Right ventricle myocardium inferior (tissue), 1 donor: ENCODE measurements around the gene C17orf107. TPM values are rescaled to one million over a fixed set of nuclear protein-coding genes. Genes with fewer than 3 reads are reported as not detected.
"Not testable (repeated sequence)": the region's sequence is repeated elsewhere in the genome, so short reads cannot be mapped to it uniquely, and the experiment has no call there.

Experiments
- ATAC-seq: fragments of 200-7000 bp; cut with Tn5 transposase; one replicate; pipeline ENCODE4 v1.9.1; 2020; ENCODE audit warnings: mild to moderate bottlenecking, moderate library complexity
- DNase-seq: peaks from one replicate; pipeline ENCODE4 v3.0.0; 2021; ENCODE audit errors: missing footprints
- intact Hi-C: fragments of 100-400 bp; cut with DNase I; formaldehyde crosslinking; loops from one replicate; pipeline ENCODE4 v1.11.0; 2022
- long read RNA-seq: library from polyadenylated mRNA; unstranded; transcript quantifications from one replicate; pipeline ENCODE4 v2.0.0, GENCODE V29; 2021
- total RNA-seq: library from RNA; stranded (reverse); fragmentation: NEBNext Ultra II Directional; extraction: Animal tissue kit (Norgen Biotek cat#: 25700); gene quantifications from one replicate; pipeline ENCODE4 v1.2.1, GENCODE V29; 2021
- donor health status: DM: no; HTN: yes; CAD: no; lungs with severe emphysema.

Gene C17orf107
- total RNA-seq: 0.78 TPM
- long read RNA-seq: 0 reads

DNA sequence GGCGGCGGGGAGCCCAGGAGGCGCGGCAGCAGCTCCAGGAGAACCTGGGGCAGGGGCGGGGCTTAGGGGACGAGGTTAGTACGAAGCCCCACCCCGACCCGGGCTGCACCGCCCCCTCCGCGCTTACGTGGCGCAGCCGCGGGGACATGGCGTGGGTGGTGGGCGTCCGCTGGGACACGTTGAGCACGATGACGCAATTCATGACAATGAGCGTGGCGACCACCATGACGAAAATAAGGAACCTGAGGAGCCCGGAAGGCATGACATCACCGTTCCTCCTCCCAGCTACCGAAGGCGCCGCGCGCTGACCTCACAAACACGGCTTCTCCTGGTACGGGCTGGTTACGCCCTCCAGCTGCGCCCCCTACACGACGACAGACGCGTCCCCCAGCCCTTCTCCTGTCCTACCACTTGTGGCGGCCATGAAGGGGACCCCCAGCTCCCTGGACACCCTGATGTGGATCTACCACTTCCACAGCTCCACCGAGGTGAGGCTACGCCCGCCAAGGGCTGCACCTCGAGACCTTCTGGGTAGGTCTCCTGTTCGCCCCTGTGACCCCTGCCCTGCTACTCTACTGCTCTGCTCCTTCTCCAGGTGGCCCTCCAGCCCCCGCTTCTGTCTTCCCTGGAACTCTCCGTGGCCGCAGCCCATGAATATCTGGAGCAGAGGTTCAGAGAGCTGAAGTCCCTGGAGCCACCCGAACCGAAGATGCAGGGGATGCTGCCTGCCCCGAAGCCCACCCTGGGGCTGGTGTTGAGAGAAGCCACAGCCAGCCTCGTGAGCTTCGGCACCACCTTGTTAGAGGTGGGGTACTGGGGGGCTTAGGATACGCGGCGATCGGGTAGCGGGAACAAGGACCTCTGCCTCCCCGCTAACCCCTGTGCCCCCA, at the start of gene C17orf107:
Gene C17orf107 (plus strand): TSS at position 196 of the 890 bp plus-strand sequence. CDS start 227 bp downstream, at position 423.
- intact Hi-C loops: loop anchor here (10.0 kb wide), 1 partner anchor 55 kb away; no protein-coding TSS in a partner anchor
- DNase-seq (peak; percentile 93), ATAC-seq (peak; percentile 75)

DNA sequence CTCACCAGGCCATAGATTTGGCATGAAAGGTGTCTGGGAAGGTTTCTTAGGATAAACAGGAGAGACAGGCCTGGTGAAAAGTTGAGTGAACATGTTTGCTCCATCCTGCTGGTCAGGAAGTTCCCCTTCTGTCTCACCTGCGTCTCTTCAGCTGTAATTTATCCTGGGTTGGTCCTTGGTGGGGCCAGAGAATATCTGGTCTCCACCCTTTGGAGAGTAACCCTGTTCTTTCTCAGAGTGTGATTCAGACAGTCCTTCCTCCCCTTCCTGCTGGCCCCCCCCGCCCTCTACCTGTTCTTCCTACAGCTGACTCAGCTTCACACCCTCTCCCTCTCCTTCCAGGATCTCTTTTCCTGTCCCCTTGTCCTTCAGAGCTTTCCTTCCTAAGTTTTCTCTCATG, 49.1 kb upstream of the C17orf107 start:
- ATAC-seq (no peak), DNase-seq (no peak)
- intact Hi-C loops: no loop called here

DNA sequence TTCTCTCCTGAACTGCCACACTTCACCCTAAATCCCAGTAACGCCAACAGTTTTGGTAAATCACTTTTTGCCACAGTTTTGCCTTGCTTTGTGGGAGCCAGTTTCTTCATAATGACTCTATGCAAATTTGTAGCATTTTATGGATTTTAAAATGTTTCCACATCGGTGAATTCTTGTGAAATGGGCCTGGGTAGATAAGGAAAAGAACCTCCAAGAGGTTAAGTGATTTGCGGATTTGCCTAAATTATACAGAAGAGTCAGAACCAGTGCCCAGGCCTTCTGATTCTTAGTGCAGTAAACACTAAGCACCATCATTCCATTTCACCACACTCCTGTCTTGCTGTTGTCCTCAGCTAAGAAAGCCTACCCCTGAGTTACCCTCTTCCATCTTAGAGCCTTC, 48.3 kb upstream of the C17orf107 start:
- intact Hi-C loops: no loop called here
- ATAC-seq (no peak), DNase-seq (no peak)

DNA sequence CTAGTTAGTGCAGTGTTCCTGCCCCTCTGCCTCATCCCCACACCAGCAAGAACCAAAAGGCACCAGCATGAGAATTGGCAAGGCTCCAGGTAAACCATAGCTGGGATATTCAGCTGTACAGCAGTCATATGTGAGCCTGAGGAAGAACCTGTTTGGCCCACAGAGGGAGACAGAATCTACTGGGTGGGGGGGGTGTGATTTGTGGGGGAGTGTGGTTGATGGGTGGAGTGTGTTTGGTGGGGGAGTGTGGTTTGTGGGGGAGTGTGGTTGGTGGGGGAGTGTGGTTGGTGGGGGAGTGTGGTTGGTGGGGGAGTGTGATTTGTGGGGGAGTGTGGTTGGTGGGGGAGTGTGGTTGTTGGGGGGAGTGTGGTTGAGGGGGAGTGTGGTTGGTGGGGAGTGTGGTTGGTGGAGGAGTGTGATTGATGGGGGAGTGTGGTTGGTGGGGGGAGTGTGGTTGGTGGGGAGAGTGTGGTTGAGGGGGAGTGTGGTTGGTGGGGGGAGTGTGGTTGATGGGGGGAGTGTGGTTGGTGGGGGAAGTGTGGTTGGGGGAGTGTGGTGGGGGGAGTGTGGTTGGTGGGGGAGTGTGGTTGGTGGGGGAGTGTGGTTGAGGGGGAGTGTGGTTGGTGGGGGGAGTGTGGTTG, 46.6 kb upstream of the C17orf107 start:
- no peak for ATAC-seq
- intact Hi-C loops: no loop called here

DNA sequence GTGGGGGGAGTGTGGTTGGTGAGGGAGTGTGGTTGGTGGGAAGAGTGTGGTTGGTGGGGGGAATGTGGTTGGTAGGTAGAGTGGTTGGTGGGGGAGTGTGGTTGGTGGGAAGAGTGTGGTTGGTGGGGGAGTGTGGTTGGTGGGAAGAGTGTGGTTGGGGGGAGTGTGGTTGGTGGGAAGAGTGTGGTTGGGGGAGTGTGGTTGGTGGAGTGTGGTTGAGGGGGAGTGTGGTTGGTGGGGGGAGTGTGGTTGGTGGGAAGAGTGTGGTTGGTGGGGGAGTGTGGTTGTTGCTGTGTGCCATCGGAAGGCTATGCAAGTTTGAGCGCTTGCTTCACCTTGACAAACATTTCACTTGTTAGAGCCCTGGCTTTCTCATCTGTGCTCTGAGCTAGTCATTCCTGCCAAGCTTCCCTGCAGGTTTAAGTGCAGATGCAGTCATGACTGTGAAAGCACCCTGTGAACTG, 46.1 kb upstream of the C17orf107 start:
- intact Hi-C loops: no loop called here
- no peak for ATAC-seq
- DNase-seq: no peak

More for the DNA sequence above, 46.6 kb upstream of the C17orf107 start:
- DNase-seq: no peak

DNA sequence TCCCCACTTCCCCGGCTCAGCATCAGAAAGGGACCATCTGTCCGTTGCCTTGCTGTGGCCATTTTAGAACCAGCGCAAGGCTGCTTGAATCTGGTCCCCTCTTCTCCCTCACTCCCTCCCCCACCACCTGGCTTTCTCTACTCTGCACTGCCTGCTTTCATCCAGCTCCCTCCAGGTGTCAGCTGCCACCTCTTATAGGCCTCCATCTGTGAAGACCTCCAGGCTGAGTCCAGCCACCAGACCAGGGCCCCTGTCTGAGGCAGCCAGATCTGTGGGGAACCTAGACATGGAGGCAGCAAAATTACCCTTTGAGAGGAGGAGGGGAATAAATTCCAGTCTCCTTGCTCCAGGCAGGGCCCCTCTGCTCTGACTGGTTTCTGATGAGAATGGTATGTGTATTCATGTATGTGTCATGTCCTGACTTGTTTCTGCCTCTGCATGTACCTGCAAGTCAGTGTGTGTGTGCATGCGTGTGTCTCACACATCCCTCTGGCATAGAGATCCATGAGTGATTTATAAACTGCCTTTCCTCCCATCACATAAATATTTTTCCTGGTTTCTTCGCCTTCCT, 45.1 kb upstream of the C17orf107 start:
- ATAC-seq: no peak
- no peak for DNase-seq
- intact Hi-C loops: no loop called here

DNA sequence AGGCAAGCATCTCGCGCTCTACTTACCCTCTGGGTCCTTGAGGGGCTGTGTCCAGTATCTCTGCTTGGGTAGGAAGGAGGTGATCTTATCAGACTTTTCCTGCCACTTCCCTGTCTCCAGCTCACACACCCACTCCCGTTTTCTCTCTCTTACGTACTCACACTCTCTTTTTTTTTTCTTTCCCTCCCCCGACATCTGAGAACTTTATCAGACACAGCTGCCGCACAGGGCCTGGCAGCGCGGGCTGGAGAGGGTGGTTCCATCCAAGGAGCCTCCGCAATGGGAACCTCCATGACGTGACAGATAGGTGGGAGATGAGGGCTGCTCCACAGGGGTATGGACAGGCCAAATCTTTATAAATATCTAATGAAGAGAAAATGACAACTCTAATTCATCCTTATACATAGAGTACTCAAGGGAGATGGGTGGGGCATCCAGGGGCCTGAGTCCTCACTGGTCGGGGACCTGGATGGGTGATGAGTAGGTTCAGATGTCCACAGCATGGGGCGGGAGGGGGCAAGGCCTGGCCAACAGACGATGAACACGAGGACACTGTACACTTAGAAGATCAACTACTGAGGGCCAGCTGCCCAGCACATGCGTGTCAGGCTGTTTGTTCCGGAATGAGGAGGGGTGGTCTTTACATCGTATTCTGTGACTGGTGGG, 42.9 kb upstream of the C17orf107 start:
- intact Hi-C loops: no loop called here

DNA sequence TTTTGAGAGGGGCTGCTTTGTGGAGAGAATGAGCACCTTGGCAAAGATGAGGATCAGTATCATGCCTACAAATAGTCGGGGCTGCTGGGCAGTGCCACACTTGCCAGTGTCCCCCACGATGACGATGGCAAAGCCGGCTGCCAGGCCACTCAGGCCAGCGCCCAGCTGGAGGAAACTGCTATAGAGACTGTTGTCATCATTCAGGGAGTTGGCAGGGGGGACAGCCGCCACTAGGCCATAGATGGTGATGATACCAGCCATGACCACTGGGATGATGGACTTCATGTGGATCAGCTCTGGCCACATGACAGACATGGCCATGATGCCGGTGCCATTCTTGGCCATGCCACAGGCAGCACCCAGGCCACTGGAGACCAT, 42.4 kb upstream of the C17orf107 start:
- ATAC-seq (no peak), DNase-seq (no peak)
- intact Hi-C loops: no loop called here

More for the DNA sequence above, 42.9 kb upstream of the C17orf107 start:
- ATAC-seq: no peak
- DNase-seq: no peak

DNA sequence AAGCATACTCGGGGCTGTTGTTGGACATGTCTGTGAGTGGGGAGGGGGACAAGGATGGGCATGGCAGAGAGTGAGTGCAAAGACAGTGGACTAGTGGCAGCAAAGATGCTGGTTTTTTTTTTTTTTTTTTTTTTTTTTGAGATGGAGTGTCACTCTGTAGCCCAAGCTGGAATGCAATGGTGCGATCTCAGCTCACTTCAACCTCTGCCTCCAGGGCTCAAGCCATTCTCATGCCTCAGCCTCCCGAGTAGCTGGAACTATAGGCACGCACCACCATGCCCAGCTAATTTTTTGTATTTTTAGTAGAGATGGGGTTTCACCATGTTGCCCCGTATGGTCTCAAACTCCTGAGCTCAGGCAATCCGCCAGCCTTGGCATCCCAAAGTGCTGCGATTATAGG, 42.0 kb upstream of the C17orf107 start:
- DNase-seq, ATAC-seq, intact Hi-C loops: not testable (repeated sequence)

DNA sequence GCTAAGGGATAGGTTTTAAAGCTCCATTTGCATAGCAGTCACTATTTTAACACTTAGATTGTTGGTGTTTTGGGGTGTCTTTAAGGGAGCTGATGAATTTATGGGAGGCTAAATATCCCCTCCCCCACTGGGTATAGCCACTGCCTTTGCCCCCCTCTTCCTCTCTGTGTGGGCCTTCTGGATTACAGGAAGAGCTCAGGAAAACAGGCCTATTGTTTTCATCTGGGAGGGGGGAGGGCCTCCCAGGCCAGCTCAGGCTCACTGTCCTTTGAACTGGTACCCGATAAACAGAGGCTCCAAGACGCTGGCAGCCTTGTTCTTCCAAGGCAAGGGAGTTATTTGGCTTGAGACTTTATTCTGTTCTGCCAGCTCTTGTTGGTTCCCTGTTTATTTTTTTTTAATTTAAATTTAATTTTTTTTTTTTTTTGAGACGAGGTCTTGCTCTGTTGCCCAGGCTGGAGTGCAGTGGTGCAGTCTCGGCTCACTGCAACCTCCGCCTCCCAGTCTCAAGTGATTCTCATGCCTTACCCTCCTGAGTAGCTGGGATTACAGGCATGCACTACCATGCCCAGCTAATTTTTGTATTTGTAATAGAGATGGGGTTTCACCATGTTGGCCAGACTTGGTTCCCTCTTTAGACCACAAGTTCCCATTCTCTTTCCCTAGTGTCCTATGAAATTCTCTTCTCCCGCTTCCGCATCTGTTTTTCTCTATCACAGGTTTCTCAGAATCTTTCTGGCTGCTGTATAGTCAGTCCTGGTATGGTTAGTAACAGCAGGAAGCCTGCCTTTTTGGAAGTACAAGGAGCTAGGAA, 41.1 kb upstream of the C17orf107 start:
- intact Hi-C loops: no loop called here
- no peak for DNase-seq
- peak; percentile 32 for ATAC-seq

DNA sequence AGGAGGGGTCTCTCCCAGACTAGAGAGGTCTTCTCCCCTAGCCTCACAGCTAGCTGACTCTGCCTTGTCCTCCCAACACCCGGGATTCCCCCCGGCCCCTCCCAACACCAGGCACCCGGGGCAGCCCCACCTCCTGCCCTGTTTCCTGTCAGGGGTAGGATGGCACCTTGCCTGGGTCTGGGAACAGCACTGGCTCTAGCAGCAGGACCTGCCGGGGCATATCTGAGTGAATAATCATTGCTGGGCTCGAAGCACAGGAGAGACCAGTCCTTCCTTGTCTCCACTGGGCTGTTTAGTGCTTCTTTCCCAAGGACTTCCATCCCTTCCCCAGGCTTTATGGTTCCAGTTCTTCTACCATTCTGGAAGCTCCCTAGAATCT, 40.5 kb upstream of the C17orf107 start:
- DNase-seq: peak; percentile 79
- intact Hi-C loops: no loop called here
- peak; percentile 82 for ATAC-seq

DNA sequence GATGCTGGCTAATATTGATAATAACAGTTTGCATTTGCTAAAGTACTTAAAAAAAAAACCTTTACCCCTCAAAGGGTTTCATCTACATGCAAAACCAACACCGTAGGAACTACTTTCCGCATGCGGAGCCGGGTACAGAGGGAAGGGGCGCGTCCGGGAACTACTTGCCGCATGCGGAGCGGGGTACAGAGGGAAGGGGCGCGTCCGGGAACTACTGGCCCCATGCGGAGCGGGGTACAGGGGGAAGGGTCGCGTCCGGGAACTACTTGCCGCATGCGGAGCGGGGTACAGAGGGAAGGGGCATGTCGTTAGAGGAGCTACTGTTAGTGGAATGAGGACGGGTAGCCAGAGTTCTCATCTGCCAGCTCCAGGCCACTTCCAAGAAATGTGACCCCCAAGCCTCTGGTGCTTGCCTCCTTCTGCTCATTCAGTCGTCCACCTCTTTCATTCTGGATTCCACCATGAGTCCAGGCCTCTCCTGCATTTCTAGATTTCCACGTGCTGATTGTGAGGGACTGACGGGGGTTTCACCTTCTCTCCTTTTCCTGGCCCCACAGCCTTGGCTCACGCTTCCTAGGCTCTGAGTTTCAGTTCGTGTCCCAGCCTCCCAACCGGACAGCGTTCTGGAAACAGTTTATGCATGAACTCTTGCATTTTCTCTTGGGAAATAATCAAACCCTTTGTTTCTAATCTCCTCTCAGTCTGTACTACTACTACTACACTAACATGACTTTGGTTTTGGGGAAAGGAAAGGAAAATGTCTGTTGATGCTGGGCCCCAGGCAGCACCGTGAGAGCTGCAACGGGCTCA, 39.3 kb upstream of the C17orf107 start:
- intact Hi-C loops: no loop called here
- DNase-seq (no peak), ATAC-seq (no peak)

DNA sequence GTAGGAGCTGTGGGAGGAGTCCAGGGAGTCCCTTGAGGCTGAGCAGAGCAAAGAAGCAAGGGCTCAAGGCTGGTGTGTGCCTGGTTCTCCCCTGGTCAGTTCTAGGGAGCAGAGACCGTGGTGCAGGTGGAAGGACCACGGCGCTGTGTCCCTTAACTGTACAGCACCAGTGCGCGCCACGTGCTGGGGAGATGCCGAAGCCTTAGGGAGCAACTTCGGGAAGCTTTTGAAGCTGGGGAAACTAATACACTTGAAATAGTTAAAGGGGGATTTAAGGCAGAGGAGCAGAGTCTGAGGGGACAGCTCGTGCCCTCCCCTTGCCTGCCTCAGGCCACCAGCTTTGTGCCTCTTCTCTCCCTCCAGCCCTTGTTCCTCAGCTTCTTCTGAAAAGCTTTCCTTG, 38.7 kb upstream of the C17orf107 start:
- DNase-seq (no peak), ATAC-seq (no peak)
- intact Hi-C loops: no loop called here

DNA sequence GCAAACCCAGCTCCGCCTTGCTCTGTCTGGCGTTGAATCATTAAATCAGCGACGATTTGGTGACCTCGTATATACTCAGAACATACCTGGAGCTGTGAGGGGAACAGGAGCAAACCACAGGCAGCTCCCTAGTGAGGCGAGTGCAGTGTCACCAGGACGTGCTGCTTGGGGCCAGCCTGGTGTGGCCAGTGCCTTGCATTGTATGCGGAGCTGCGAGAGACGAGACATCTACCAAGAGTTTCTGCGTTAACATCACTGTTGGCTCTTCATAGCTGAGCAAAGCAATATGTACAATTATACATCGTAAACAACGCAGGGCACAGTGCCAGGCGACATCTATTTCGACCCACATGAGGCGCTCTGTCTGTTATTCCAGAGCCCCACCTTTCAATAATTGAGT, 38.3 kb upstream of the C17orf107 start:
- ATAC-seq: no peak
- intact Hi-C loops: no loop called here
- no peak for DNase-seq

DNA sequence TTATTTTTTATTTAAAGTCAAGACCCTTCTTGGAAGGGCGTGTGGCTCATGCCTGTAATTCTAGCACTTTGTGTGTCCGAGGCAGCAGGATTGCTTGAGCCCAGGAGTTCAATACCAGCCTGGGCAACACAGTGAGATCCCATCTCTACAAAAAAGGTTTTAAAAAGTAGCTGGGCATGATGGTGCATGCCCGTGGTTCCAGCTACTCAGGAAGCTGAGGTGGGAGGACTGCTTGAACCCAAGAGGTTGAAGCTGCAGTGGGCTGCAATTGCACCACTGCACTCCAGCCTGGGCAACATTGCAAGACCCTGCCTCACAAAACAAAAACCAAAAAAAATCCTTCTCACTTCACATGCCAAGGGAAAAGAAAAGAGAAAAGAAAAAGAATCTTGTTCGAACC, 36.6 kb upstream of the C17orf107 start:
- ATAC-seq (no peak), DNase-seq (no peak)
- intact Hi-C loops: no loop called here

DNA sequence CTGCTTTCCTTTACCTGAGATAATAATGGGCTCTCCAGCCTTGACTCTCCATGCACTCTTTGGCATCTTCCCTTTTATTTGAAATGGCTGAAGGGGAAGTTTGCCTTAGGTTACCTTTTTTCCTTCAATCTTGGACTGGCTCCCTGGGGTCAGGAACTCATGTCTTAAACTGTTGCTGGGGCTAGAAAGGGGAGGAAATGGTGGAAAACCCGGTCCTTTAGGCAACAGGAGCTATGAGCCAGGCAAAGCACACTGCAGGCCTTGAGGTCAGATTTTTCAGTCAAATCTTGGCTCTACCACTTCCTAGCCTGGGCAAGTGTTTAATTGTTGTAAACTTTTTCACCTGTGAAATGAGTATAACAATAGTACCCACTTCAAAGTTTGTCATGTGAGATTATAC, 36.0 kb upstream of the C17orf107 start:
- ATAC-seq: no peak
- DNase-seq: no peak
- intact Hi-C loops: no loop called here

DNA sequence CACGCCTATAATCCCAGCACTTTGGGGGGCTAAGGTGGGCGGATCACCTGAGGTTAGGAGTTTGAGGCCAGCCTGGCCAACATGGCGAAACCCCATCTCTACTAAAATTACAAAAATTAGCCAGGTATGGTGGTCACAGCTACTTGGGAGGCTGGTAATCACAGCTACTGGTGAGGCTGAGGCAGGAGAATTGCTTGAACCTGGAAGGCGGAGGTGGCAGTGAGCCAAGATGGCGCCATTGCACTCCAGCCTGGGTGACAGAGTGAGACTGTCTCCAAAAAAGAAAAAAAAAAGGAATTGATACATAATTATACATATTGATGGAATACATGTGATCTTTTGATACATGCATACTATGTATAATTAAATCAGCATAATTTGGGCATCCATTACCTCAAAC, 31.8 kb upstream of the C17orf107 start:
- ATAC-seq, intact Hi-C loops, DNase-seq: not testable (repeated sequence)
